KMS-11 (cell line): ENCODE data around the gene STAP2.

Source experiments
- H2AFZ ChIP-seq: fragments of 200-600 bp; sonication (generic); 2 replicates; pipeline ENCODE4 v1.6.1; 2016; ENCODE audit warnings: antibody characterized with exemption, mixed run types, low read depth
- H3K27ac ChIP-seq: fragments of 200-600 bp; sonication (generic); 2 replicates; pipeline ENCODE4 v1.6.1; 2016; ENCODE audit warnings: mild to moderate bottlenecking, mixed run types
- H3K27me3 ChIP-seq: fragments of 200-600 bp; sonication (generic); 2 replicates; pipeline ENCODE4 v1.6.1; 2017; ENCODE audit warnings: mild to moderate bottlenecking, low read depth, mixed run types, moderate library complexity; ENCODE audit not compliant: insufficient read depth
- H3K36me3 ChIP-seq: fragments of 200-600 bp; sonication (generic); 2 replicates; pipeline ENCODE4 v1.6.1; 2017; ENCODE audit warnings: mild to moderate bottlenecking, mixed run types; ENCODE audit not compliant: insufficient read depth
- H3K4me1 ChIP-seq: fragments of 200-600 bp; sonication (generic); 2 replicates; pipeline ENCODE4 v1.6.1; 2016; ENCODE audit warnings: mild to moderate bottlenecking, low read depth, mixed run types; ENCODE audit not compliant: poor library complexity, severe bottlenecking
- H3K4me2 ChIP-seq: fragments of 200-600 bp; sonication (generic); 2 replicates; pipeline ENCODE4 v1.7.0; 2016; ENCODE audit warnings: mild to moderate bottlenecking, mixed run types
- H3K4me3 ChIP-seq: fragments of 200-600 bp; sonication (generic); IDR thresholded peaks from 2 replicates; pipeline ENCODE4 v1.6.1; 2017; ENCODE audit warnings: low read depth, low read length, mixed read lengths; ENCODE audit not compliant: insufficient read depth
- H3K79me2 ChIP-seq: fragments of 200-600 bp; sonication (generic); 2 replicates; pipeline ENCODE4 v1.6.1; 2016; ENCODE audit warnings: low read depth, mixed run types; ENCODE audit not compliant: insufficient read depth
- H3K9ac ChIP-seq: fragments of 200-600 bp; sonication (generic); 2 replicates; pipeline ENCODE4 v1.6.1; 2016; ENCODE audit warnings: mild to moderate bottlenecking, mixed run types
- H4K20me1 ChIP-seq: fragments of 200-600 bp; sonication (generic); 2 replicates; pipeline ENCODE4 v1.6.1; 2016; ENCODE audit warnings: mild to moderate bottlenecking, mixed run types; ENCODE audit not compliant: insufficient read depth
- TF ChIP-seq, protein P1 (sequence below): fragments of 200-600 bp; sonication (generic); conservative IDR thresholded peaks from 2 replicates; pipeline ENCODE4 v1.6.1; 2017; ENCODE audit warnings: low read depth, mild to moderate bottlenecking, antibody characterized with exemption, low read length, moderate library complexity, mixed read lengths

Gene STAP2

DNA sequence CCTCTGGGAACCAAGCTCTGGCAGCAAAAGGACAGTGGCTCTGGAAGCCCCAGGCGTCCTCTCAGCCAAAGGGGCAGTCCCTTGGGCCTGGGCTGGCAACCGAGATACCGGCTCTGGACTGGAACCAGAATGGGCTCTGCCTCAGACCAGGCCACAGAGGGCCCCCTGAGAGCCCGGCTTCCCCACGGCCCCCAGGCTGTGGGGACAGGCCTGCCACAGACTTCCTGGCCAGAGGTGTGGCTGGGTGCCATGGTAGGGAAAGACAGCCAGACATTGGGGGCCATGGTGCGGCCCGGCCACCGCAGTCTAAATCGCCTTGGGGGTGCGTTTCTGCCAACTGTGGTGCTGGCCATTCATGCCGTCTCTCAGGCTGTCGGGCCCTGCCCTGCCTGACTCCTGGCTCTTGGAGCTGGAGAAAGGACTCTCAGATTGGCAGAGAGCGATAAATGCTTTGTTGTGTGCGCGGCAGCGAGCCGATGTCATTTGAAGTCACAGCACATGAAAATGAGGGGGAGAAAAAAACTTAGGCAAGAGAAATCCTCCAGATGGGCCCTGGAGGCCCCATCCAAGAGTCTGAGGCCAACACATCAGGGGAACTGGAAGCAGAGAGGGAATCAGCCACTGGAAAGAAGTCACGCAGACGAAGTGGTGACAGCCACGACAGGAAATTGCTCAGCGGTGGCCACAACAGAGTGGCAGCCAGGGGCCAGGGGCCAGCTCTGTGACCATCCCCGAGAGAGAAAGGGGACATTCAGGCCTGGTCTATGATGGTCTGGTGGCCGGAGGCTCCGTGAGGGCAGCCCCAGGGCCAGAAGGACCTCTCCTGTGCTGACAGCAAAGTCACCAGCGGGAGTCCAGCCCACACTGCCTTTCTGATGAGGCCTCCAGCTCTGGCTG lies 35.2 kb upstream of the STAP2 start:
- no peak overlapping the region for H3K9ac ChIP-seq
- H3K36me3 ChIP-seq = no peaks in the 10 kb centered on the region
- no peaks in the 10 kb centered on the region for H4K20me1 ChIP-seq

DNA sequence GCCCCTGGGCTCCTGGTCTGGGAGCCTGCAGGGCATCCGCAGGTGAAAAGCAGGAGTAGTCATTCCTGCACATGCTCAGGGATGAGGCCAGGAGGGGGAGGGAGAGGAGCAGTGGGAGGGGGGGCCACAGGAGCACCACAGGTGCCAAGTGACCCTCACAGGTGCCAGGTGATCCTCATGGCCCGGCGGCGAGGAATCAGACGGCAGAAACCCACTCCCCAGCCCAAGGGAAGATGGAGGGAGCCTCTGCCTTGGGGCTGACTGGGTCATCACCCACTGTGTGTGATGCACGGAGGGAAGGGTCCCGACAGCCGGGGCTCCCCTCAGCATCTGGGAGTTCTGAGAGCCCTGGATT lies 34.4 kb upstream of the STAP2 start:
- Histone ChIP-seq H3K9ac (no peak overlapping the region), H3K27me3 (no peaks in the 10 kb centered on the region), H4K20me1 (no peaks in the 10 kb centered on the region), H3K36me3 (no peaks in the 10 kb centered on the region), H3K4me3 (no peak overlapping the region), H3K4me2 (no peak overlapping the region), H3K79me2 (peaks cover 8% of the 10 kb centered on the region; the same call in 1 of the 2 replicates), H3K27ac (no peak overlapping the region), H3K4me1 (peaks cover 44% of the 10 kb centered on the region), H2AFZ (no peak overlapping the region)
- TF ChIP-seq, protein P1, sequence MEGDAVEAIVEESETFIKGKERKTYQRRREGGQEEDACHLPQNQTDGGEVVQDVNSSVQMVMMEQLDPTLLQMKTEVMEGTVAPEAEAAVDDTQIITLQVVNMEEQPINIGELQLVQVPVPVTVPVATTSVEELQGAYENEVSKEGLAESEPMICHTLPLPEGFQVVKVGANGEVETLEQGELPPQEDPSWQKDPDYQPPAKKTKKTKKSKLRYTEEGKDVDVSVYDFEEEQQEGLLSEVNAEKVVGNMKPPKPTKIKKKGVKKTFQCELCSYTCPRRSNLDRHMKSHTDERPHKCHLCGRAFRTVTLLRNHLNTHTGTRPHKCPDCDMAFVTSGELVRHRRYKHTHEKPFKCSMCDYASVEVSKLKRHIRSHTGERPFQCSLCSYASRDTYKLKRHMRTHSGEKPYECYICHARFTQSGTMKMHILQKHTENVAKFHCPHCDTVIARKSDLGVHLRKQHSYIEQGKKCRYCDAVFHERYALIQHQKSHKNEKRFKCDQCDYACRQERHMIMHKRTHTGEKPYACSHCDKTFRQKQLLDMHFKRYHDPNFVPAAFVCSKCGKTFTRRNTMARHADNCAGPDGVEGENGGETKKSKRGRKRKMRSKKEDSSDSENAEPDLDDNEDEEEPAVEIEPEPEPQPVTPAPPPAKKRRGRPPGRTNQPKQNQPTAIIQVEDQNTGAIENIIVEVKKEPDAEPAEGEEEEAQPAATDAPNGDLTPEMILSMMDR = no peak

More for the DNA sequence above, 35.2 kb upstream of the STAP2 start:
- Histone ChIP-seq H2AFZ (no peak overlapping the region), H3K4me3 (no peak overlapping the region), H3K27me3 (no peaks in the 10 kb centered on the region), H3K4me1 (peaks cover 35% of the 10 kb centered on the region), H3K27ac (no peak overlapping the region), H3K79me2 (peaks cover 8% of the 10 kb centered on the region; the same call in 1 of the 2 replicates), H3K4me2 (no peak overlapping the region)
- TF ChIP-seq, protein P1 = no peak

DNA sequence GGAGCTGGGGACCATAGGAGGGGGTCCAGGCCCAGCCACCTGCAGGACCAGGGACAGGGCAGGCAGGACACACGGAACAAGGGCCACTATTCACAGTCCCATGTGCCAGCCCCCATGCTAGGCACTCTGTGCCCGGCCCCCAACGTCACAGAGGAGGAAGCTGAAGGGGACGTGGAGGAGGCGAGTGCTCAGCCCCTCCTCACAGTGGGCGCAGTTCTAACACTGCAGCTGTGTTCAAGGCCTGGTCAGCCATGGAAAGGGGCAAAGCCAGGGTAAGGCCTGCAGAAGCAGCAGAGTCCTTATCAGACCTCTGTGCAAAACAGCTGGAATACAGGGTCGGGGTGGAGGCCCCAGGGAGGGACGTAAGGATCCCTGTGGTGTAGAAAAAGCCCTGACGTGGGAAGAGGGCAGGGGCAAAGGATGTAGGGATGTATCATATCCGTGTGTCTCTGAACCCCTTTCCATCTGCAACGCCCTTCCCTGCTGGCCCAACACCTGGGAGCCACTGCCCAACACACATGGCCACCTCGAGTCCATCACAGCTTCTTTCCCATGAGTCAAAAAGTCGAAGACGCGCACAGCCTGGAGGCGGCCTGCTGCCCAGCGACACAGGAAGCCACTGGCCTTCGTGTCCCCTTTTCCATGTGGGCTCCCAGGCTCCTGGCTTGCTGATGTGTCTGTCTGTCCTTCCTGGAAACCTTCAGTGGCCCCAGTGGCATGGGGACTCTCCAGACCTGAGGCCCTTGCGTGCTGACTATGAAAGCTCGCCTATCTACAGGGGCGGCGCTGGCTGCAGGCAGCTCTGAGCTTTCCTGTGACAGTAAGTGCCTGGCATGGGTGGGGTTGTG lies 33.8 kb upstream of the STAP2 start:
- H3K9ac ChIP-seq = no peak overlapping the region
- TF ChIP-seq, protein P1 = no peak
- no peak overlapping the region for H3K27ac ChIP-seq
- H3K36me3 ChIP-seq = no peaks in the 10 kb centered on the region
- no peaks in the 10 kb centered on the region for H3K27me3 ChIP-seq
- peaks cover 46% of the 10 kb centered on the region for H3K4me1 ChIP-seq
- no peaks in the 10 kb centered on the region for H4K20me1 ChIP-seq
- no peak overlapping the region for H2AFZ ChIP-seq
- no peak overlapping the region for H3K4me3 ChIP-seq
- H3K4me2 ChIP-seq = no peak overlapping the region
- peaks cover 8% of the 10 kb centered on the region; the same call in 1 of the 2 replicates for H3K79me2 ChIP-seq

DNA sequence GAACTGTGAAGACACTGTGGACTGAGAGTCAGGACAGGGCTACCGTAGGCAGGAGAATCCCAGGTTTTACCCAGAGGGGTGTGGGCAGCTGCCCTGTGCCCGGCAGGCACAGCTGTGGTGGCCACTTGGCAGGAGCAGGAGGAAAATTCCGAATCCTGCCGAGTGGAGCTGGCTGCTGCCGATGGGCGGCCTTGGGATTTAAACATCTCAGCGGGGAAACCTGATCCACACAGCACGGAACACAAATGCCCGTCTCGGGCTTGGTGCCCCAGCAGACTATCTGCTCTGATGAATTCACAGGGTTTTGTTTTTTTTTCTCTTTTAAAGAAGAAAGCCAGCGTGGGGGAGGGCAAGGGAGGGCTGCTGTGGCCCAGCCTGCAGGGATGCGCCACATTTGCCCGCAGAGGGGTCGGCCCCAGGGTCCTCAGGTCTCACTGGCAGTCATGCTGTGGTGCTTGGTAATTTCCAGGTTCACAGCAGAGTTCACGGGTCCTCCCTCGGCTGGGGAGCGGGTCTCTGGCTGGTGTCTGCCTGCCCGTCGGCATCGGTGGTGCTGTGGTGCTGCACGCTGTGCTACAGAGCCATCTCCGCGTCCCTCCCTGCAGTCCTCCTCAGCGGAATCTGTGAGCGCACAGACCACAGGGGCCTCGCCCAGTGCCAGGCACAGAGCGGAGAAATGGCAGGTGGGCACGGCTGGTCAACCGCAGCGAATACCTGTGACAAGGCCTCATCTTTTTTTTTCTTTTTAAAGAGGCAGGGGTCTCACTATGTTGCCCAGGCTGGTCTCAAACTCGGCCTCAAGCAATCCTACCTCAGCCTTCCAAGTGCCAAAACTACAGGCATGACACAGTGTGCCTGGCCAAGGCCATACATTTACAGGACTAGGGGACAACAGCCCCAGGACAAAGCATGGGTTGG lies 32.9 kb upstream of the STAP2 start:
- Histone ChIP-seq H3K79me2 (peaks cover 8% of the 10 kb centered on the region; the same call in 1 of the 2 replicates), H4K20me1 (no peaks in the 10 kb centered on the region), H3K4me3 (no peak overlapping the region), H3K27me3 (no peaks in the 10 kb centered on the region), H2AFZ (no peak overlapping the region), H3K9ac (no peak overlapping the region), H3K36me3 (no peaks in the 10 kb centered on the region), H3K4me1 (peaks cover 46% of the 10 kb centered on the region), H3K4me2 (peak overlapping the region; percentile 99), H3K27ac (no peak overlapping the region)
- TF ChIP-seq, protein P1 = no peak
